ENCODE measurements around the gene COA8. TPM values are rescaled to one million over a fixed set of nuclear protein-coding genes. Genes with fewer than 3 reads are reported as not detected.
"Not testable (repeated sequence)": the region's sequence is repeated elsewhere in the genome, so short reads cannot be mapped to it uniquely, and the experiment has no call there.

COA8 gene
- total RNA-seq, 1 donor from 2014 or later = 48.3 TPM

DNA sequence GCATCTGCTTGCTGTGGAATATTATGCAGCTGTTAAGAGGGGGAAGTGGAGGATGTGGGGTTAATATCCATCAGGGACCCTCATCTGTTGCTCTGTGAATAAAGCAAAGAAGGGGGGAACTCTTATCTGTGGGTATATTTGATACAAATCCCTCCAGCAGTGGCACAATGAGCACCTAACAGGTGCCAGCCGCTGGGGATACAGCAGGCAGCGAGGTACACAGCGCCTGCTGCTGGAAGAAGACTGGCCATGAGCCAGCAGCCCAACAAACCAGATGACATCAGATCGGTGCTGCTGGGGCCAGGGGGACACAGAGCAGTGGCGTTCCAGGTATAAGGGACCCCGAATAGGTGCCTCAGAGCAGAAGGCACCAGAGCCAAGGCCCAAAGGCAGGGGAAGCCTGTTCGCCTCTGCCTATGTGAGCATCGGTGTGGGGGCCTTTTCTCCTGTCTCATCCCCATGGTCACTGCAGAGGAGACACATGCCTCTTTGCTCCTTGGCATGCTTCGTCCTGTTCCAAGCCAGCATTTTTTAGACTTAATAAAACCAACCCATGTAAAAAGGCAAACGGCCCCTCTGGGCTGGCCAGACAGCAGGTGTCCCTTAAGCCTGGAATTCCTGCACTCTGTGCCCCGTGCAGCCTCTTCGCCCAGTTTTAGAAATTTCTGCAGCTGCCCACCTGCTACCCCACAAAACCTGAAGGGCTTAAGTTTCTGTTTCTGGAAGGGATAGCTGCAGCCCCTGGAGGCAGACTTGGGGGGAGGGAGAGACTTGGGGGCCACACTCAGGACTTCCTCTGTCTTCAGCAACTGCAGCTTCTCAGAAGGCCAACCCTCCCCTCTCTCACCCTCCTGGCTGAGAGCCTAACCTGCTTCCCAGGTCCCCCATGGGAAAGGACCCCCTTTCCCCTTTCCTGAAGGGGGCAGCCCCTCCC is 38.5 kb upstream of the COA8 start:
- TF ChIP-seq, protein P1, sequence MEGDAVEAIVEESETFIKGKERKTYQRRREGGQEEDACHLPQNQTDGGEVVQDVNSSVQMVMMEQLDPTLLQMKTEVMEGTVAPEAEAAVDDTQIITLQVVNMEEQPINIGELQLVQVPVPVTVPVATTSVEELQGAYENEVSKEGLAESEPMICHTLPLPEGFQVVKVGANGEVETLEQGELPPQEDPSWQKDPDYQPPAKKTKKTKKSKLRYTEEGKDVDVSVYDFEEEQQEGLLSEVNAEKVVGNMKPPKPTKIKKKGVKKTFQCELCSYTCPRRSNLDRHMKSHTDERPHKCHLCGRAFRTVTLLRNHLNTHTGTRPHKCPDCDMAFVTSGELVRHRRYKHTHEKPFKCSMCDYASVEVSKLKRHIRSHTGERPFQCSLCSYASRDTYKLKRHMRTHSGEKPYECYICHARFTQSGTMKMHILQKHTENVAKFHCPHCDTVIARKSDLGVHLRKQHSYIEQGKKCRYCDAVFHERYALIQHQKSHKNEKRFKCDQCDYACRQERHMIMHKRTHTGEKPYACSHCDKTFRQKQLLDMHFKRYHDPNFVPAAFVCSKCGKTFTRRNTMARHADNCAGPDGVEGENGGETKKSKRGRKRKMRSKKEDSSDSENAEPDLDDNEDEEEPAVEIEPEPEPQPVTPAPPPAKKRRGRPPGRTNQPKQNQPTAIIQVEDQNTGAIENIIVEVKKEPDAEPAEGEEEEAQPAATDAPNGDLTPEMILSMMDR (IDR thresholded peaks at IDR 0.05; ENCODE audit: borderline replicate concordance) = no peak
- no peak overlapping the region for H3K4me3 ChIP-seq
- peaks cover 92% of the 10 kb centered on the region for H3K4me1 ChIP-seq
- intact Hi-C loops (cut with micrococcal nuclease) = no loop called here
- no peaks in the 10 kb centered on the region for H3K9me3 ChIP-seq (replicated peaks)
- no peaks in the 10 kb centered on the region for H3K27me3 ChIP-seq (ENCODE audit: low read depth)
- H3K27ac ChIP-seq (replicated peaks) = peak overlapping the region; percentile 12
- no peak for DNase-seq
- no peaks in the 10 kb centered on the region for H3K36me3 ChIP-seq

GRCh38 chr14:103525430-103526246 is 37.1 kb upstream of the COA8 start:
- intact Hi-C loops (cut with micrococcal nuclease); H3K9me3 ChIP-seq (replicated peaks); H3K27me3 ChIP-seq (ENCODE audit: low read depth); DNase-seq; H3K4me3 ChIP-seq; H3K36me3 ChIP-seq: not testable (repeated sequence)
- peaks cover 92% of the 10 kb centered on the region for H3K4me1 ChIP-seq
- H3K27ac ChIP-seq (replicated peaks) = peak overlapping the region; percentile 96

GRCh38 chr14:103526247-103526913 is 36.4 kb upstream of the COA8 start:
- TF ChIP-seq, protein P1 (IDR thresholded peaks at IDR 0.05; ENCODE audit: borderline replicate concordance) = no peak
- Histone ChIP-seq H3K27ac (replicated peaks) (peak overlapping the region; percentile 96), H3K27me3 (ENCODE audit: low read depth) (no peaks in the 10 kb centered on the region), H3K36me3 (no peaks in the 10 kb centered on the region), H3K4me1 (peaks cover 92% of the 10 kb centered on the region), H3K9me3 (replicated peaks) (no peaks in the 10 kb centered on the region), H3K4me3 (no peak overlapping the region)
- no peak for DNase-seq
- intact Hi-C loops (cut with micrococcal nuclease) = no loop called here

- no peaks in the 10 kb centered on the region for H3K27me3 ChIP-seq (ENCODE audit: low read depth)
- intact Hi-C loops (cut with micrococcal nuclease) = no loop called here
- no peak overlapping the region for H3K4me3 ChIP-seq
- H3K4me1 ChIP-seq = peaks cover 87% of the 10 kb centered on the region
- DNase-seq = no peak
- TF ChIP-seq, protein P1 (IDR thresholded peaks at IDR 0.05; ENCODE audit: borderline replicate concordance) = no peak
- H3K9me3 ChIP-seq (replicated peaks) = no peaks in the 10 kb centered on the region
- no peaks in the 10 kb centered on the region for H3K36me3 ChIP-seq
- peak overlapping the region; percentile 96 for H3K27ac ChIP-seq (replicated peaks)
Observed at GRCh38 chr14:103526914-103527248, 35.9 kb upstream of the COA8 start.

- peak overlapping the region; percentile 96 for H3K27ac ChIP-seq (replicated peaks)
- peaks cover 1% of the 10 kb centered on the region for H3K36me3 ChIP-seq
- H3K4me3 ChIP-seq = peak overlapping the region; percentile 89
- H3K9me3 ChIP-seq (replicated peaks) = no peaks in the 10 kb centered on the region
- TF ChIP-seq, protein P1 (IDR thresholded peaks at IDR 0.05; ENCODE audit: borderline replicate concordance) = no peak
- peaks cover 82% of the 10 kb centered on the region for H3K4me1 ChIP-seq
- H3K27me3 ChIP-seq (ENCODE audit: low read depth) = no peaks in the 10 kb centered on the region
- DNase-seq = no peak
- intact Hi-C loops (cut with micrococcal nuclease) = no loop called here
Observed at GRCh38 chr14:103527408-103528145, 35.2 kb upstream of the COA8 start.

Data from left ventricle myocardium inferior (tissue), 1 donor.